ENCODE data around the gene PHPT1. TPM values are rescaled to one million over a fixed set of nuclear protein-coding genes. Genes with fewer than 3 reads are reported as not detected.

The PHPT1 gene
- total RNA-seq, 2 donors from 2014 or later, result 107 to 122 TPM

- DNase-seq, result peak; percentile 50
- TF ChIP-seq CTCF (conservative IDR thresholded peaks at IDR 0.05), result no peak
- Histone ChIP-seq H3K27ac (ENCODE audit: low read depth, low read length) (no peak within 1 kb of the TSS), H3K4me1 (ENCODE audit: control insufficient read depth, insufficient read depth, low read length) (peaks cover 8% of the 10 kb centered on the region), H3K9me3 (ENCODE audit: control insufficient read depth, low read length) (no peaks in the 10 kb centered on the region), H3K9ac (ENCODE audit: extremely low read depth, low read length, poor library complexity, severe bottlenecking) (no peak within 1 kb of the TSS), H3K27me3 (ENCODE audit: control insufficient read depth, insufficient read depth, low read length, poor library complexity, severe bottlenecking) (no peaks in the 10 kb centered on the region), H3K4me3 (ENCODE audit: low read length) (no peak within 1 kb of the TSS), H3K36me3 (ENCODE audit: control insufficient read depth, insufficient read depth, low read length) (peaks cover 10% of the 10 kb centered on the region)
- H3K9me3 Mint-ChIP-seq, result peaks cover under 1% of the 10 kb centered on the region
- WGBS, 2 experiments (ENCODE audit: insufficient coverage in 1 of 2, insufficient read length in 1 of 2), result 93 to 97% methylated on average over 16 to 23 of the region's 23 CpGs
- H3K36me3 Mint-ChIP-seq (ENCODE audit: low read depth), result no peaks in the 10 kb centered on the region
- peaks cover 8% of the 10 kb centered on the region for H3K27me3 Mint-ChIP-seq (ENCODE audit: insufficient read depth)
- no peak within 1 kb of the TSS for H3K4me3 Mint-ChIP-seq
- H3K4me1 Mint-ChIP-seq, result peaks cover 2% of the 10 kb centered on the region
- no peak within 1 kb of the TSS for H3K27ac Mint-ChIP-seq
These were observed 2.9 kb downstream of the PHPT1 start, which contains the start of gene MAMDC4 for GRCh38 chr9:136851941-136852663. Gene MAMDC4, plus strand, starts transcription at chr9:136852346. Its CDS starts 71 bp downstream, at chr9:136852417.

DNA sequence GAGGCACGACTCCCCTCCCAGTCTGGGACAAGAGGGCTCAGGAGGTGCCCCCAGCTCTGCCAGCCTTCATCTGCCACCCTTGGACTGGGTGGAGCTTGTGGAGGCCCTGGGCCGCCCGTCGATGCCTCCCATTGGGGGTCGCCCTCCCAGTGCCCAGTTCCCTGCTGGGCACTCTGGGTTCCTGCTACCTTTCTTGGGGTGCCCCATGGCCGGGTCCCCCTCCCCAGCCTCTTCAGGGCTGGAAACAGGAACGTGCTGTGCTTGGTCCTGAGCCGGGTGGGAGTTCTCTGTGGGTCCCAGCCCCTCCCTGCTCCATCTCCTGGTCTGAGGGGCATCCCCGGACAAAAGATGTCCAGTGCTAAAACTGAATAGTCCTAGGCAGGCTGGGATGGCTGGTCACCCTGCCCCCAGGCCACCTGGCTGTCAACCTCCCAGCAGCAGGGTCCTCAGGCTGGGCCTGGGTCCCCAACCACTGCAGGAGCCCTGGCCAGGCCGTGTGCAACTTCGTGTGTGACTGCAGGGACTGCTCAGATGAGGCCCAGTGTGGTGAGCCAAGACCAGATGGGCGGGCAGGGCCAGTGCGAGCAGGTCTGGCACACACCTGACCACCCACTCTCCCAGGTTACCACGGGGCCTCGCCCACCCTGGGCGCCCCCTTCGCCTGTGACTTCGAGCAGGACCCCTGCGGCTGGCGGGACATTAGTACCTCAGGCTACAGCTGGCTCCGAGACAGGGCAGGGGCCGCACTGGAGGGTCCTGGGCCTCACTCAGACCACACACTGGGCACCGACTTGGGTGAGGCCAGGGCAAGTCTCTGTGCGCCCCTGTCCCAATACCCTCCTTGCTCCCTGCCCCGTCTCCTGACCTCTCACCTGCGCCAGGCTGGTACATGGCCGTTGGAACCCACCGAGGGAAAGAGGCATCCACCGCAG lies 3.7 kb downstream of the PHPT1 start:
- Mint-ChIP-seq H3K27ac (no peak overlapping the region), H3K27me3 (ENCODE audit: insufficient read depth) (peaks cover 2% of the 10 kb centered on the region), H3K4me1 (peaks cover 2% of the 10 kb centered on the region), H3K36me3 (ENCODE audit: low read depth) (no peaks in the 10 kb centered on the region), H3K9me3 (no peaks in the 10 kb centered on the region), H3K4me3 (no peak overlapping the region)
- no peak overlapping the region for H3K4me3 ChIP-seq (ENCODE audit: low read length)
- H3K4me1 ChIP-seq (ENCODE audit: control insufficient read depth, insufficient read depth, low read length), result peaks cover 8% of the 10 kb centered on the region
- H3K27me3 ChIP-seq (ENCODE audit: control insufficient read depth, insufficient read depth, low read length, poor library complexity, severe bottlenecking), result no peaks in the 10 kb centered on the region
- H3K9ac ChIP-seq (ENCODE audit: extremely low read depth, low read length, poor library complexity, severe bottlenecking), result no peak overlapping the region
- 93% methylated on average over 19 to 29 of the region's 29 CpGs for WGBS, 2 experiments (ENCODE audit: insufficient coverage in 1 of 2, insufficient read length in 1 of 2)
- no peak overlapping the region for H3K27ac ChIP-seq (ENCODE audit: low read depth, low read length)
- DNase-seq, result peak; percentile 48
- no peaks in the 10 kb centered on the region for H3K9me3 ChIP-seq (ENCODE audit: control insufficient read depth, low read length)
- peaks cover 10% of the 10 kb centered on the region for H3K36me3 ChIP-seq (ENCODE audit: control insufficient read depth, insufficient read depth, low read length)
- no peak for TF ChIP-seq CTCF (conservative IDR thresholded peaks at IDR 0.05)

GRCh38 chr9:136853596-136854112 lies 4.4 kb downstream of the PHPT1 start:
- H3K4me3 Mint-ChIP-seq, result no peak overlapping the region
- no peaks in the 10 kb centered on the region for H3K9me3 ChIP-seq (ENCODE audit: control insufficient read depth, low read length)
- peaks cover 2% of the 10 kb centered on the region for H3K4me1 Mint-ChIP-seq
- H3K27me3 Mint-ChIP-seq (ENCODE audit: insufficient read depth), result no peaks in the 10 kb centered on the region
- H3K27ac ChIP-seq (ENCODE audit: low read depth, low read length), result no peak overlapping the region
- H3K27ac Mint-ChIP-seq, result no peak overlapping the region
- no peaks in the 10 kb centered on the region for H3K9me3 Mint-ChIP-seq
- peaks cover 8% of the 10 kb centered on the region for H3K4me1 ChIP-seq (ENCODE audit: control insufficient read depth, insufficient read depth, low read length)
- H3K4me3 ChIP-seq (ENCODE audit: low read length), result no peak overlapping the region
- DNase-seq, result peak; percentile 51
- TF ChIP-seq CTCF (conservative IDR thresholded peaks at IDR 0.05), result peak; percentile 14
- H3K36me3 Mint-ChIP-seq (ENCODE audit: low read depth), result no peaks in the 10 kb centered on the region
- peaks cover 10% of the 10 kb centered on the region for H3K36me3 ChIP-seq (ENCODE audit: control insufficient read depth, insufficient read depth, low read length)
- no peaks in the 10 kb centered on the region for H3K27me3 ChIP-seq (ENCODE audit: control insufficient read depth, insufficient read depth, low read length, poor library complexity, severe bottlenecking)
- WGBS, 2 experiments (ENCODE audit: insufficient coverage in 1 of 2, insufficient read length in 1 of 2), result 93 to 96% methylated on average over 13 to 18 of the region's 18 CpGs
- no peak overlapping the region for H3K9ac ChIP-seq (ENCODE audit: extremely low read depth, low read length, poor library complexity, severe bottlenecking)

All from endodermal cell (in vitro differentiated cells).